Prostate gland (tissue), 2 donors: ENCODE data around the gene KLHDC9.

Source experiments
- POLR2AphosphoS5 ChIP-seq: sonication (generic); formaldehyde crosslinking; IDR thresholded peaks from one replicate; pipeline ENCODE4 v1.6.1; 2017; ENCODE audit warnings: antibody characterized with exemption
- TF ChIP-seq, protein P1 (sequence below), 4 experiments: fragments of 200-600 bp in 2 of 4; fragments of 450-650 bp in 2 of 4; sonication (generic) in 2 of 4; IDR thresholded peaks; 1 replicate in 3 of 4; 2 replicates in 1 of 4; pipeline ENCODE4 v1.5.1; 2016 to 2019; ENCODE audit warnings: antibody characterized with exemption in 4 of 4, mild to moderate bottlenecking in 2 of 4, moderate library complexity in 2 of 4

- no peak for TF ChIP-seq POLR2AphosphoS5
- TF ChIP-seq, protein P1, sequence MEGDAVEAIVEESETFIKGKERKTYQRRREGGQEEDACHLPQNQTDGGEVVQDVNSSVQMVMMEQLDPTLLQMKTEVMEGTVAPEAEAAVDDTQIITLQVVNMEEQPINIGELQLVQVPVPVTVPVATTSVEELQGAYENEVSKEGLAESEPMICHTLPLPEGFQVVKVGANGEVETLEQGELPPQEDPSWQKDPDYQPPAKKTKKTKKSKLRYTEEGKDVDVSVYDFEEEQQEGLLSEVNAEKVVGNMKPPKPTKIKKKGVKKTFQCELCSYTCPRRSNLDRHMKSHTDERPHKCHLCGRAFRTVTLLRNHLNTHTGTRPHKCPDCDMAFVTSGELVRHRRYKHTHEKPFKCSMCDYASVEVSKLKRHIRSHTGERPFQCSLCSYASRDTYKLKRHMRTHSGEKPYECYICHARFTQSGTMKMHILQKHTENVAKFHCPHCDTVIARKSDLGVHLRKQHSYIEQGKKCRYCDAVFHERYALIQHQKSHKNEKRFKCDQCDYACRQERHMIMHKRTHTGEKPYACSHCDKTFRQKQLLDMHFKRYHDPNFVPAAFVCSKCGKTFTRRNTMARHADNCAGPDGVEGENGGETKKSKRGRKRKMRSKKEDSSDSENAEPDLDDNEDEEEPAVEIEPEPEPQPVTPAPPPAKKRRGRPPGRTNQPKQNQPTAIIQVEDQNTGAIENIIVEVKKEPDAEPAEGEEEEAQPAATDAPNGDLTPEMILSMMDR (IDR thresholded peaks at IDR 0.05): no peak
These were observed 49.0 kb upstream of the KLHDC9 start for GRCh38 chr1:161048949-161049722.
